ENCODE data around the gene ENO2. TPM values are rescaled to one million over a fixed set of nuclear protein-coding genes. Genes with fewer than 3 reads are reported as not detected.

The ENO2 gene
- total RNA-seq, 1 experiment from 2014 or later, result 166 TPM

- H3K4ac ChIP-seq (ENCODE audit: low read depth, low read length), result no peak overlapping the region
- H3K79me2 ChIP-seq (ENCODE audit: insufficient read depth, low read length), result no peaks in the 10 kb centered on the region
- no peak overlapping the region for H4K91ac ChIP-seq (ENCODE audit: insufficient read length, low read depth, low read length)
- no peak overlapping the region for H3K27ac ChIP-seq (ENCODE audit: insufficient read length, low read depth, low read length)
- H3K23ac ChIP-seq (ENCODE audit: insufficient read length, low read depth, low read length), result no peak overlapping the region
- no peak overlapping the region for H3K14ac ChIP-seq (ENCODE audit: insufficient read depth, low read length)
- no peak for TF ChIP-seq CTCF (conservative IDR thresholded peaks at IDR 0.05)
- no peak for DNase-seq
- no peak overlapping the region for H2BK5ac ChIP-seq (ENCODE audit: insufficient read length, low read length)
- peaks cover 7 to 18% (median 17%) of the 10 kb centered on the region in 3 experiments for H3K36me3 Mint-ChIP-seq (ENCODE audit: insufficient read depth in 1 of 3, low read depth in 3 of 3)
- WGBS (ENCODE audit: extremely low coverage, insufficient read length, low lambda C conversion rate), result no CpG with 5 or more reads among the region's 15 CpGs
- H3K79me1 ChIP-seq (ENCODE audit: insufficient read depth, low read depth, low read length, poor library complexity, severe bottlenecking), result peaks cover 6% of the 10 kb centered on the region
- H2BK120ac ChIP-seq (ENCODE audit: low read depth, low read length, poor library complexity, severe bottlenecking), result no peak overlapping the region
- no peaks in the 10 kb centered on the region for H3K9me3 Mint-ChIP-seq
- H3K9me3 ChIP-seq (ENCODE audit: control insufficient read depth, low read depth, low read length), result no peaks in the 10 kb centered on the region
- H2BK15ac ChIP-seq (ENCODE audit: low read depth, low read length), result no peak overlapping the region
- H3K18ac ChIP-seq (ENCODE audit: insufficient read length, low read depth, low read length), result no peak overlapping the region
- no peak overlapping the region for H4K5ac ChIP-seq (ENCODE audit: insufficient read length, low read depth, low read length)
- no peak overlapping the region for H3K9ac ChIP-seq (ENCODE audit: extremely low read depth, insufficient read length, low read length)
- no peak overlapping the region for H3K56ac ChIP-seq (ENCODE audit: insufficient read length, low read depth, low read length)
- H3K4me1 Mint-ChIP-seq, result peaks cover 22 to 40% of the 10 kb centered on the region in 2 experiments
- H4K20me1 ChIP-seq (ENCODE audit: control insufficient read depth, insufficient read depth, insufficient read length), result no peaks in the 10 kb centered on the region
- H3K27me3 Mint-ChIP-seq (ENCODE audit: low read depth), result peaks cover 24% of the 10 kb centered on the region
- H3T11ph ChIP-seq (ENCODE audit: low read length), result no peak overlapping the region
- H2BK20ac ChIP-seq (ENCODE audit: low read depth, low read length, poor library complexity, severe bottlenecking), result no peak overlapping the region
- H2BK12ac ChIP-seq (ENCODE audit: insufficient read length, low read depth, low read length), result no peak overlapping the region
- no peaks in the 10 kb centered on the region; the same call in 1 of the 2 replicates for H3K27me3 ChIP-seq (ENCODE audit: insufficient read depth, low read length)
- no peak overlapping the region for H2AFZ ChIP-seq (ENCODE audit: low read length)
- no peaks in the 10 kb centered on the region; the same call in 1 of the 2 replicates for H3K4me1 ChIP-seq (ENCODE audit: insufficient read depth, low read length)
- H3K27ac Mint-ChIP-seq, result no peak overlapping the region
- no peak overlapping the region for H3K4me2 ChIP-seq (ENCODE audit: insufficient read depth, insufficient read length, low read length)
- 0 out of 5 replicates have a peak overlapping the region, but pooled peaks of 1 of the 2 experiments have one; percentile 62 for H3K4me3 Mint-ChIP-seq
- no peak overlapping the region for H2AK5ac ChIP-seq (ENCODE audit: insufficient read length, low read length)
- H3K23me2 ChIP-seq (ENCODE audit: insufficient read length, low read depth, low read length, poor library complexity, severe bottlenecking), result peaks cover 16% of the 10 kb centered on the region
- H4K8ac ChIP-seq (replicated peaks; ENCODE audit: insufficient read length, low read depth, low read length), result no peak overlapping the region
These were observed 2.0 kb upstream of the ENO2 start for GRCh38 chr12:6912164-6912935.

All from H9 (cell line).